NCI-H446 (cell line): ENCODE data around the gene IL7R.
"Not testable (repeated sequence)": the region's sequence is repeated elsewhere in the genome, so short reads cannot be mapped to it uniquely, and the experiment has no call there.

Experiments used
- DNase-seq, 2 experiments: peaks; one replicate each; lab custom pipeline; 2025; lab: John Stamatoyannopoulos, UW

The IL7R gene

DNA sequence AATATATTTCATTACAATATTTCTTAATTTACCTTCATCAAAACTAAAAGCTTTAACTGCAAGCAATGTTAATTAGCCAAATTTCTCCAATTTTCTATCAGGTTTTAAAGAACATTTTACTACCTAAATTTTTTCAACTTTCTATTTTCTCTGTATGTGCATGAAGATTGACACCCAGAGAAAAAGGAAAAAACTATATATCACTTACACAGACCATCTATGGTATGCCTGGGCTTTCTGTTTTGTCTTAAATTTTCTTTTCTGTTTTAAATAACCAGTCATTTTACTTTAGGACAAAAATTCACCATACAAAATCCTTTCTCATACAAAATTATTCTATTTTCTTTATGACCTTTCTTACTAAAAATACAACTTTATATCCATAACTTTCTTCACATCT, 13.8 kb upstream of the IL7R start:
- DNase-seq: no peak

DNA sequence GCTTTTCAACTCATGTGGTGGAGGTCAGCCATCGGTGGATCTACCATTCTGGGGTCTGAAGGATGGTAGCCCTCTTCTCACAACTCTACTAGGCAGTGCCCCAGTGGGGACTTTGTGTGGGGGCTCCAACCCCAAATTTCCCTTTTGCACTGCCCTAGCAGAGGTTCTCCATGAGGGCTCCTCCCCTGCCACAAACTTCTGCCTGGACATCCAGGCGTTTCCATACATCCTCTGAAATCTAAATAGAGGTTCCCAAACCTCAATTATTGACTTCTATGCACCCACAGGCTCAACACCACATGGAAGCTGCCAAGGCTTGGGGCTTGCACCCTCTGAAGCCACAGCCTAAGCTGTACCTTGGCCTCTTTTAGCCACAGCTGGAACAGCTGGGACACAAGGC, 11.2 kb upstream of the IL7R start:
- not testable (repeated sequence) for DNase-seq

- DNase-seq: no peak
Observed at GRCh38 chr5:35847491-35847890, 9.2 kb upstream of the IL7R start.

DNA sequence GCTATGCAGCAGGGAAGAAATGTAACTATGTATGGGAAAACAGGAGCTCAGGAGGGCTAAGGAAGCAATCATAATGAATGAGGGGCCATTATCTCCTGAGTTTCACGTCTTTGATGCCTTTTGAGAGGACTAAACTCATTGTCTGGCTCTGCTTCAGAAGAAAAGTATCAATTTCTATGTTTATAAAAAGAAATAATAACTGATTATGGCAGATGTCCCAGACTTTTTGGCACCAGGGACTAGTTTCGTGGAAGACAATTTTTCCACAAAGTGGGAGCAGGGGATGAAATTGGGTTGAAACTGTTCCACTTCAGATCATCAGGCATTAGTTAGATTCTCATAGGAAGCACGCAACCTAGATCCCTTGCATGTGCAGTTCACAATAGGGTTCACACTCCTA, 8.7 kb upstream of the IL7R start:
- DNase-seq: no peak

- DNase-seq: no peak
Observed at GRCh38 chr5:35849860-35850259, 6.8 kb upstream of the IL7R start.

GRCh38 chr5:35850967-35851680, 5.6 kb upstream of the IL7R start:
- no peak for DNase-seq

GRCh38 chr5:35852084-35852734, 4.5 kb upstream of the IL7R start:
- no peak for DNase-seq

DNA sequence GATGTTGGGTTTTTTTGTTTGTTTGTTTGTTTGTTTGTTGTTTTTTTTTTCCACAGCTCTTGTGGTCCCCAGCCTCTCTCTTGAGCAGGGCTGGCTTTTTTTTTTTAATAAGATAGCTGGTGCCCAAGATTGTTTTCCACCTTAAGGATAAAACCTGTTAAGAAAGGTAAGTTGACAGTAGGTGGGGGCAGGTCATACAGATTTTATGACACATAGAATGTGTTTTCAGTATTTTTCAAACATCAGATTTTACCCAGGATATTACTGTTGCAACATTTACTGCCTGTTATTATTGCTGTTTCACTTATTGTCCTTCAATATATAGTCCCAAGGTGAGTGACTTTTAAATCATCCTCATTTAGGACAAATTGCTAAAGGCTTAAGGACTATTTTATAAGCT, 3.9 kb upstream of the IL7R start:
- DNase-seq: no peak

DNA sequence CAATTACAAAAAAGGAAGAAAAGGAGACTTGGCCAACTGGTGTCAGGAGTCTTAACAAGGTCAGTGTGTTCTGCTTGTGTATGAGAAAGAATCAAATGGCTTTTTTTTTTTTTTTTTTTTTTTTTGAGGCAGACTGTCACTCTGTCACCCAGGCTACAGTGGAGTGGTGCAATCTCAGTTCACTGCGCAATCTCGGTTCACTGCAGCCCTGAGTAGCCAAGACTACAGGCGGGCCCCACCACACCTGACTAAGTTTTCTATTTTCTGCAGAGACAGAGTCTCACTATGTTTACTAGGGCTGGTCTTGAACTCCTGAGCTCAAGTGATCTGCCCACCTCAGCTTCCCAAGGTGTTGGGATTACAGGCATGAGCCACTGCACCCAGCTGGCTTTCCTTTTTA, 3.1 kb upstream of the IL7R start:
- no peak for DNase-seq

GRCh38 chr5:35854248-35854647, 2.4 kb upstream of the IL7R start:
- DNase-seq: no peak

- DNase-seq: peak in 1 of 2 experiments; percentile 29
Observed at GRCh38 chr5:35855187-35855586, 1.5 kb upstream of the IL7R start.

GRCh38 chr5:35856186-35856764, 416 bp upstream of the IL7R start:
- DNase-seq: not testable (repeated sequence)

DNA sequence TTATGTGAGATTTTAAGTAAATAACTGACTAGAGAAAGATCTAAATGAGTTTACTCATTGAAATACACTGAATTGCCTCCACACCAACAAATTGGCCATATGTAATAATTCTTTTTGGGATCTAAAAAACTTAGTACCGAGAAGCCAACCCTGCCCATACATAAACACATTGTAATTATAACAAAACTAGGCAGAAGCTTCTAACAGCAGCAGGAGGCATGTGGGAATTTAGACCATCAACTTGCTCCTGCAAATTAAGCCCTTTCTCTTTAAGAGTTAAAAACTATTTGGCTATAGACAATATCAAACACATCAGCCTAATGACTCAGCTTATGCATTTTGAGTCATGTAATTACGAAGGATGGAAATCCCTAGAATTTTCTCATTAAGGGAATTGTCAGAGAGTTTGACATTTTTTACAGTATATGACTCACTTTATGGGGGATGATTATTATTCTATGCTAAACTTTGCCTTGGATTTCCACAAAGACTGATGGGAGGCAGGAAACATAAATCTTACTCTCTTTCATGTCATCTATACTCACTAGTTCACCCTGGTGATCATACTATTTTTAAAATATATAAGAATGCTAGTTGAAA, 1.0 kb downstream of the IL7R start:
- no peak for DNase-seq

DNA sequence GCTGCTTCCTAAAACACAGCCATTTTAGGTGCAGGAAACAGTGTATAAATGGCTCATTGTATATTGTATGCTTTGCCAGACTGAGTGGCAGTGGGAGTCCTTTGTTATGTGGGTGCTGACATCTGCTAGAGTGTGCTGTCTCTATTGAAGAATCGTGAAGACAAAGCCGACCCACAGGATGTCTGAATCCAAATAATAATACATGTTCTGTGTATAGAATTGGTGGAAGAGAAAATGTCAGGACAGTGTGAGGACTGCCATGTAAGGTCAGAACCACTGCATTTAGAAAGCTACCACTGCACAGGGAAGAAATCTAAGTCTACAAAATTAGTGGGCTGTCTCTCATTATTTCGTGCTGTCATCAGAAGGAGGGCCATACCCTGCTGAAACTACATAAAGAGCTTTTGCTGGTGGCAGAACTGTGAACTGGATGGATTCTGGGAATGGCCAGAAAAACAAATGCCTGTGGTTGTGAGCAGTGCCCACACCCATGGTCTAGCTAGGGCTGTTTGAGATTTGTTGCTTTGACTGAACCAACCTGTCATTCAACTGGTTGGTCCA, 2.5 kb downstream of the IL7R start:
- no peak for DNase-seq

DNA sequence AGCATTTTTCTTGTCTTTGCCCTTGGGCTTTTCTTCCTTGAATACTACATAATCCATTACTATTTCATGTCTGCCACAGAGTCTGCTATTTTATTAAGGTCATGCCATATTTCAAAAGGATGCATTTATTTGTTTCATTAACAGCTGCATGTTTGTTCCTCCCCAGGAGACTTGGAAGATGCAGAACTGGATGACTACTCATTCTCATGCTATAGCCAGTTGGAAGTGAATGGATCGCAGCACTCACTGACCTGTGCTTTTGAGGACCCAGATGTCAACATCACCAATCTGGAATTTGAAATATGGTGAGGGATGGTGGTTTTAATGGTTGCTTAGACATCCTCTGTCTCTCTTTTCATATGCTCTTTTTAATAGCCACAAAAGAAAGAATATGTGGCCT, 4.0 kb downstream of the IL7R start:
- no peak for DNase-seq

DNA sequence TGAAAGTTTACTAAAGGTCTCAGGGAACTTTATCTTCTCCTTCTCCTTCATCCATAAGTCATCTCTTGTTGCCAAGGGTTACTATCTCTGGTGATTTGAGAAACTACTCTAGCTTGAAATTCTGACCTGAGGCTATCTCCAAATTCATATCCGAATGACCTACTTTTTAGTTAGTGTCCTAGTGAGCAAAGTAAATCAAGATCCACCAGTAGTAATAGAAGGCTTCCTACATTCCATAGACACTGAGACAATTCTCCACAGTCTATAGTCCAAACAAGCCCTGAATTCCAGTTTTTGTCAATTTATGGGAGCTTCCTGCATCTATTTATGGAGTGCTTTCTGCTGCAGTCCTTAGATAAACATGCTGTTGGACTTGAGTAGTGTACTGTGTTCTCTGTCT, 5.0 kb downstream of the IL7R start:
- no peak for DNase-seq

- DNase-seq: no peak
Observed at GRCh38 chr5:35862126-35862525, 5.4 kb downstream of the IL7R start.

DNA sequence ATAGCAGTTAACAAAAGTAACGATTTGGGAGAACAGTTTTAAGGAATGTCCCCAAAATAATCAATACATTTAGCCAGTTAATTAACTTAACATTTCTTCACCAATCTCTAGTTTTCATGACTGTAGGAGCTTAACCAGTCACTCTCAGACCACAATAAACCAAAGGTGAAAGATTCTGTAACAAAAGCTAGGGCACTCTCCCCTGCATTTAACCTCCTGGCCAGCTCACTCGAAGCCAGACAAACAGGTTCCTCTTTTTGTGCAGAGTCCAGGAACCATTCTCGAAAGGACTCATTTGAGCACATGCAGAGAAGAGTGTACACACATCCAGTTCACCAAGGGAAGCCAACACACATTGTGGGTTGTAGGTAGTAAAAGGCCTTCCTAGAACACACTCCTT, 6.5 kb downstream of the IL7R start:
- no peak for DNase-seq

DNA sequence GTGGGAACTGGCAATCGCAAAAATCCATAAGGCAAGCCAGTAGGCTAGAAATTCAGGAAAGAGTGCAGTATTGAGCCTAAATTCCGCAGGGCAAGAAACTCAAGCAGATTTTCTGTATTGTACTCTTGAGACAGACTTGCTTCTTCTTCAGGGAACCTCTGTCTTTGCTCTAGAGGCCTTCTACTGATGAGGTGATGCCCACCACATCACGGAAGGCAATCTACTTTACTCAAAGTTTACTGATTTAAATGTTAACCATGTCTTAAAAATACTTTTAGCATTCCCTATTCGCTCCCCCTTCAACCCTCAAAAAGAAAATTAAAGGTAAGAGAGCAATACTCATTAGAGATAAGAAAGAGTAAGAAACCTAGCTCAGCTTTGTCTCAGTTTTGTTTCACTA, 11.3 kb downstream of the IL7R start:
- DNase-seq: no peak

DNA sequence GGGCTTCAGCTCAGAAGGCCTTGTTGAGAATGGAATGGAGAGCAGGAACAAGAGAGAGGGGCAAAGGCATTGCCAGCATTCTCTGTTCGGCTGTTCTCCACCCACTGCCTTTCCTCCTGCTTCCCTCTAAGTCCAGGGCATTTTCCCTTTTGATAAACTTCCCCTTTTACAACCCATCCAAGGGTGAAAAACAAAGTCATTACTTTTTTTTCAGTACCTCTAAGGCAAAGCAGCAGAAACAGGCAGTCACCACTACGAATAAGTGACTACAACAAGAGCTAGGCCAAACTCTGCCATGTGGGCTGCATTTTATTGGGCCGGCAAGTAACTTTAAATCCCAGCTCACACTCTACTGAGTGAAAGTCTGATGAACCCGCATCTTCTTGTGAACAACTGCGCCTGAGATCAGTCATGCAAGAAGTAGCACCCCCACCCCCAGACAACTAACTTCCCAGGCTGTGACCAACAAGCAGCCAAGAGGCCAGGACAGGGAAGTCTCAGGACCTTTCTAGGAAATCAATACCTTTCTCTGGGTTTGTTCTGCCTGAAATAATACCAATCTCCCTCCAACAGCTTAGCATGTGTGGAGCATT, 13.1 kb downstream of the IL7R start:
- DNase-seq: no peak

DNA sequence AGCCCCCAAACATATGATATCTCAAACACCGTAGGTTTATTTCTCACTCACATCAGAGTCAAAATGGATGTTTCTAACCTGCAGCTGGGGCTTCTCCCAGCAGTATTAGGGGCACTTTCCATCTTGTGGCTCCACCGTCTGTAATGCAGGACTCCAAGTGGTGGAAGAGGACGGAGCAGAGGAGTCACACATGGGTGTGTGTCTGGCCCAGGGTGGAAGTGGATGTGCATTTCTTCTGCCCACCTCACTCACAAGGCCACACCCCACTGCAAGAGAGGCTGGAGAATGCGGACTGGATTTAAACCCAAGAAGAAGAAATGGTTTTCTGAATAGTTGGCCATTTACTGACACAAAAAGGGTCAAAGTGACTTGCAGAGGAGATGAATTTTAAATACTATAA, 13.9 kb downstream of the IL7R start:
- no peak for DNase-seq

DNA sequence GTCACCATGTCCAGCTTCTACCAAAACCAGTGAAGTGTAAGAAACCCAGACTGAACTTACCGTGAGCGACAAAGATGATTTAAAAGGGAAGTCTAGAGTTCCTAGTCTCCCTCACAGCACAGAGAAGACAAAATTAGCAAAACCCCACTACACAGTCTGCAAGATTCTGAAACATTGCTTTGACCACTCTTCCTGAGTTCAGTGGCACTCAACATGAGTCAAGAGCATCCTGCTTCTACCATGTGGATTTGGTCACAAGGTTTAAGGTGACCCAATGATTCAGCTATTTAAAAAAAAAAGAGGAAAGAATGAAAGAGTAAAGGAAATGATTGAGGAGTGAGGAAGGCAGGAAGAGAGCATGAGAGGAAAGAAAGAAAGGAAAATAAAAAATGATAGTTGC, 19.8 kb downstream of the IL7R start:
- no peak for DNase-seq

GRCh38 chr5:35876922-35877321, 20.2 kb downstream of the IL7R start:
- no peak for DNase-seq
